Panc1 (cell line): ENCODE data around the gene PCNX2. TPM values are rescaled to one million over a fixed set of nuclear protein-coding genes. Genes with fewer than 3 reads are reported as not detected.

Experiments
- ATAC-seq: fragments of 200-7000 bp; cut with Tn5 transposase; 2 replicates; pipeline ENCODE4 v1.9.1; 2020; ENCODE audit warnings: mild to moderate bottlenecking, moderate library complexity
- BruUV-seq: library from RNA; stranded (reverse); fragments of 400-500 nt; replicated peaks from 2 replicates; lab custom pipeline; 2021; lab: Mats Ljungman, UMichigan
- CTCF ChIA-PET: fragments of 300-600 bp; sonication (Branson Sonifier 250); formaldehyde crosslinking; loops from one replicate; lab custom pipeline; 2022; ENCODE audit warnings: antibody characterized with exemption; lab: Charles Lee
- POLR2A ChIA-PET: fragments of 300-600 bp; sonication (Branson Sonifier 250); formaldehyde crosslinking; loops from one replicate; lab custom pipeline; 2022; ENCODE audit warnings: antibody characterized with exemption; lab: Charles Lee
- DNase-seq: peaks from one replicate; pipeline ENCODE4 v3.0.0-alpha.2; 2010; ENCODE audit warnings: low read depth, low spot score
- H3K27ac ChIP-seq: 2 replicates; pipeline ENCODE4 v1.5.1; 2011; ENCODE audit warnings: mild to moderate bottlenecking, low read length, inconsistent platforms
- H3K27me3 ChIP-seq: fragments of 200-500 bp; sonication (Bioruptor generic); 2 replicates; pipeline ENCODE4 v1.6.0; 2014; ENCODE audit warnings: low read length, inconsistent platforms; ENCODE audit not compliant: control insufficient read depth, insufficient read depth
- H3K36me3 ChIP-seq: fragments of 200-500 bp; sonication (Bioruptor generic); 2 replicates; pipeline ENCODE4 v1.5.1; 2014; ENCODE audit warnings: inconsistent platforms, mild to moderate bottlenecking, low read length, moderate library complexity; ENCODE audit not compliant: control insufficient read depth, insufficient read depth
- H3K4me1 ChIP-seq: 2 replicates; pipeline ENCODE4 v1.5.1; 2011; ENCODE audit warnings: inconsistent platforms, mild to moderate bottlenecking, low read length, moderate library complexity; ENCODE audit not compliant: control insufficient read depth, insufficient read depth
- H3K4me3 ChIP-seq, 2 experiments: 2 replicates each; pipeline ENCODE4 v1.5.1; 2011 to 2012; ENCODE audit warnings: low read depth in 2 of 2, low read length in 2 of 2, mild to moderate bottlenecking in 2 of 2, inconsistent platforms in 1 of 2, moderate library complexity in 1 of 2
- H3K9me3 ChIP-seq: fragments of 200-500 bp; sonication (Bioruptor generic); 2 replicates; pipeline ENCODE4 v1.5.1; 2014; ENCODE audit warnings: low read depth, mild to moderate bottlenecking, inconsistent platforms, low read length, moderate library complexity; ENCODE audit not compliant: control insufficient read depth, insufficient read depth
- CTCF ChIP-seq: fragments of 450-650 bp; IDR thresholded peaks from 2 replicates; pipeline ENCODE4 v1.5.1; 2017; ENCODE audit warnings: mild to moderate bottlenecking
- POLR2AphosphoS5 ChIP-seq: IDR thresholded peaks from 2 replicates; pipeline ENCODE4 v1.6.1; 2012; ENCODE audit warnings: mild to moderate bottlenecking, low read depth, low read length, moderate library complexity
- REST ChIP-seq, 2 experiments: IDR thresholded peaks; 2 replicates each; pipeline ENCODE4 v1.6.1; 2011 to 2012; ENCODE audit warnings: low read depth in 2 of 2, control low read depth in 1 of 2, low read length in 1 of 2, mild to moderate bottlenecking in 1 of 2, moderate library complexity in 1 of 2; ENCODE audit not compliant: insufficient read depth in 1 of 2
- SIN3A ChIP-seq: IDR thresholded peaks from 2 replicates; pipeline ENCODE4 v1.6.1; 2012; ENCODE audit warnings: low read depth, mild to moderate bottlenecking, low read length, moderate library complexity, borderline replicate concordance; ENCODE audit not compliant: insufficient read depth
- TCF7L2 ChIP-seq: IDR thresholded peaks from 2 replicates; pipeline ENCODE4 v1.6.1; 2011; ENCODE audit warnings: mild to moderate bottlenecking, low read depth, low read length, inconsistent platforms
- in situ Hi-C: cut with HindIII; loops from 2 replicates; pipeline ENCODE4 v1.10.0; 2016; ENCODE audit warnings: low sequenced_read_pairs, low pct_unique_long_range_greater_than_20kb
- intact Hi-C: fragments of 100-400 bp; cut with micrococcal nuclease; formaldehyde crosslinking; loops from one replicate; pipeline ENCODE4 v1.10.0; 2022; ENCODE audit not compliant: unreplicated experiment
- total RNA-seq: library from RNA; stranded (reverse); gene quantifications from one replicate; pipeline ENCODE4 v1.2.1, GENCODE V29; 2021; ENCODE audit not compliant: unreplicated experiment

PCNX2 gene
- total RNA-seq, 1 experiment from 2014 or later, result 2.6 TPM

- peaks cover 10% of the 10 kb centered on the region; the same call in 1 of the 2 replicates for H3K9me3 ChIP-seq
- TF ChIP-seq TCF7L2 (no peak), REST (IDR thresholded peaks at IDR 0.05; ENCODE audit: insufficient read depth in 1 of 2, low read depth in 2 of 2, low read length in 1 of 2) (no peak)
Observed at GRCh38 chr1:232968391-232968790, 327.1 kb downstream of the PCNX2 start.

GRCh38 chr1:232966663-232967062 is 328.9 kb downstream of the PCNX2 start:
- in situ Hi-C loops, result no loop called here
- no peaks in the 10 kb centered on the region for H3K9me3 ChIP-seq
- BruUV-seq, result no TSS peak
- H3K4me1 ChIP-seq, result no peaks in the 10 kb centered on the region
- DNase-seq, result no peak
- intact Hi-C loops, result no loop called here
- ATAC-seq, result no peak
- CTCF ChIA-PET, result no interaction called here
- H3K4me3 ChIP-seq, result no peak overlapping the region
- POLR2A ChIA-PET, result interaction anchor here (0.6 kb wide), 1 partner anchor 589 kb away, joined by 3 read pairs; no protein-coding TSS in a partner anchor
- no peaks in the 10 kb centered on the region; the same call in 1 of the 2 replicates for H3K36me3 ChIP-seq
- no peaks in the 10 kb centered on the region for H3K27me3 ChIP-seq
- H3K27ac ChIP-seq, result no peak overlapping the region
- TF ChIP-seq CTCF, result no peak
- no peak for TF ChIP-seq POLR2AphosphoS5
- TF ChIP-seq TCF7L2, result no peak
- TF ChIP-seq SIN3A, result no peak
- no peak for TF ChIP-seq REST (IDR thresholded peaks at IDR 0.05; ENCODE audit: insufficient read depth in 1 of 2, low read depth in 2 of 2, low read length in 1 of 2)

More at GRCh38 chr1:232968391-232968790, 327.1 kb downstream of the PCNX2 start:
- ATAC-seq, result no peak
- no peaks in the 10 kb centered on the region for H3K4me1 ChIP-seq
- intact Hi-C loops, result no loop called here
- H3K36me3 ChIP-seq, result no peaks in the 10 kb centered on the region; the same call in 1 of the 2 replicates
- POLR2A ChIA-PET, result no interaction called here
- BruUV-seq, result no TSS peak
- in situ Hi-C loops, result no loop called here
- H3K4me3 ChIP-seq, result no peak overlapping the region
- DNase-seq, result no peak
- H3K27ac ChIP-seq, result no peak overlapping the region
- H3K27me3 ChIP-seq, result no peaks in the 10 kb centered on the region
- CTCF ChIA-PET, result no interaction called here
